ENCODE data around the gene SCN3B.

Gene SCN3B

DNA sequence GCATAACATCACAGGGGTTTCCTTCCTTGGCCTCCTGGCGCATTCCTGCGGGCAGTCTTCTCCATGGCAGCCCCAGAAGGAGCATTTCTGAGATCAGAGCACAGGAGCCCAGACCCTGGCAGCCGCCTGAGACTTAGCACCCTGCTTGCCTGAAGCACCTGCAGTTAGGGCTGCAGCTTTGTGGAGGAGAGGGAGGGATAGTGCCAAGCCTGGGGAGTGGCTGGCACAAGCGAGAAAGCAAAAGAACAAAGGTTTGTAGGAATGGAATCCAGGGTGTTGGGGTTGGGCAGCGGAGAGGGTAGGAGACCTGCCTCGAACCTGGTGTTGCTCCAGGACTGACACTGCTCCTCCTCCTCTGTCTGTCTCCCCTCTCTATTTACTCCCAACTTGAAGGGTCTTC, 66.9 kb downstream of the SCN3B start:
- TF ChIP-seq, protein P1, sequence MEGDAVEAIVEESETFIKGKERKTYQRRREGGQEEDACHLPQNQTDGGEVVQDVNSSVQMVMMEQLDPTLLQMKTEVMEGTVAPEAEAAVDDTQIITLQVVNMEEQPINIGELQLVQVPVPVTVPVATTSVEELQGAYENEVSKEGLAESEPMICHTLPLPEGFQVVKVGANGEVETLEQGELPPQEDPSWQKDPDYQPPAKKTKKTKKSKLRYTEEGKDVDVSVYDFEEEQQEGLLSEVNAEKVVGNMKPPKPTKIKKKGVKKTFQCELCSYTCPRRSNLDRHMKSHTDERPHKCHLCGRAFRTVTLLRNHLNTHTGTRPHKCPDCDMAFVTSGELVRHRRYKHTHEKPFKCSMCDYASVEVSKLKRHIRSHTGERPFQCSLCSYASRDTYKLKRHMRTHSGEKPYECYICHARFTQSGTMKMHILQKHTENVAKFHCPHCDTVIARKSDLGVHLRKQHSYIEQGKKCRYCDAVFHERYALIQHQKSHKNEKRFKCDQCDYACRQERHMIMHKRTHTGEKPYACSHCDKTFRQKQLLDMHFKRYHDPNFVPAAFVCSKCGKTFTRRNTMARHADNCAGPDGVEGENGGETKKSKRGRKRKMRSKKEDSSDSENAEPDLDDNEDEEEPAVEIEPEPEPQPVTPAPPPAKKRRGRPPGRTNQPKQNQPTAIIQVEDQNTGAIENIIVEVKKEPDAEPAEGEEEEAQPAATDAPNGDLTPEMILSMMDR (conservative IDR thresholded peaks at IDR 0.05; ENCODE audit: control insufficient read depth, insufficient read depth, low read depth, low read length): no peak
- no peak overlapping the region for H3K4me3 ChIP-seq (ENCODE audit: control insufficient read depth, low read depth, low read length)
- DNase-seq (ENCODE audit: low read depth): no peak

DNA sequence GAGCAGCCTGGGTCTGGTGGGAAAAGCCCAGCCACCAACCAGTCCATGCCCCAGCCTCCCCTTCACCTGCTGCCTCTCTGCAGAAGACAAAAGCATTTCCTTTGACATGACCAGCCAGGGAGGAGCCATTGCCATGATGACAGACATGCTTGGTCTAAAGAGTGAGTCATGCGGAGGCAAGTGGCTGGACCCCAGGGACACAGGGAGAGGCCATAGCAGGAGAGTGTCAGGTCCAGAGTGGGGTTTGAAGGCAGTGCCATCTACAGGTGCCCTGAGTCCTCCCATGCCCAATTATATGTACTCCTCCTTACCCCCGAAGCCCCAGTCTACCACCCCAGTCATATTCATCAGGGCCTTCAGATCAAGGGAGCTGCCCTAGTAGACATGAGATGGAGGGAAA, 67.4 kb downstream of the SCN3B start:
- peak; percentile 7 for DNase-seq (ENCODE audit: low read depth)
- no peak overlapping the region for H3K4me3 ChIP-seq (ENCODE audit: control insufficient read depth, low read depth, low read length)
- TF ChIP-seq, protein P1 (conservative IDR thresholded peaks at IDR 0.05; ENCODE audit: control insufficient read depth, insufficient read depth, low read depth, low read length): no peak

DNA sequence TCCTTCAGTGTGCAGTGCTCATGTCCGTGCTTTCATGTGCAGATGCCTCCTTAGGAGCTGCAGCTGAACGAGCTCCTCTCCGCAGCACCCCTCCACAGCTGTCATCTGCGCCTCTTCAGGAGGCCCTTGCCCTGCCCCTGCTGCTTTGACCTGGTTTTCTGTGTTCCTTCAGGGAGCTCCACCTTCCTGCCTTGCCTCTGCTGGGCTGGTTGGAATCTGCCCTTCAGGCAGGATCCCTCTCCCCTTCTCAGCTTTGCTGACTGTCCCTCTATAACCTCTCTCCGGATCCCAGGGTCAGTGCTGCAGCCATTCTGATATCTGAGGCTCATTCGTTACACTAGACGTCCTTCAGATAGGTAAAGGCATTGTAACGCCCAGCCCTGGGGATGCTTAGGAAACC, 67.9 kb downstream of the SCN3B start:
- no peak for DNase-seq (ENCODE audit: low read depth)
- no peak overlapping the region for H3K4me3 ChIP-seq (ENCODE audit: control insufficient read depth, low read depth, low read length)
- TF ChIP-seq, protein P1 (conservative IDR thresholded peaks at IDR 0.05; ENCODE audit: control insufficient read depth, insufficient read depth, low read depth, low read length): no peak

DNA sequence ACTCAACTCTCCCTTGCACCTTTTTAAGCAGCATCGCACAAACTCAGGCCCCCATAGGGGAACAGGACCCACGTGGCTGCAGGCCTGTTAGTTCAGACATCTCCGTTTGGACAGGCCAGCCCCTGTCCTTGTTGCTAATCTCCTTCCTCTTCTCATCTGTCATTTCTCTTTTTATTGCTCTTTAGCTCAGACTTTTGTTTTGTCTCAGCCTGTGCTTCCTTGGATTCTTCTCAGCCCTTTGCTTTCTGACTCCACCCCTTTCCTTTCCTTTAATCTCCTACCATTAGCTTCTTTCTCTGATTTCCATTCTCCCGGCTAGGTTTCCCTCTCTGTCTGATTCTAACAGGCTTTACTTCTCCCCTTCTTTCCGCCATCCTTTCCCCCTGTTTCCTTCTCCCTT, 68.7 kb downstream of the SCN3B start:
- no peak for DNase-seq (ENCODE audit: low read depth)
- H3K4me3 ChIP-seq (ENCODE audit: control insufficient read depth, low read depth, low read length): no peak overlapping the region
- TF ChIP-seq, protein P1 (conservative IDR thresholded peaks at IDR 0.05; ENCODE audit: control insufficient read depth, insufficient read depth, low read depth, low read length): no peak

DNA sequence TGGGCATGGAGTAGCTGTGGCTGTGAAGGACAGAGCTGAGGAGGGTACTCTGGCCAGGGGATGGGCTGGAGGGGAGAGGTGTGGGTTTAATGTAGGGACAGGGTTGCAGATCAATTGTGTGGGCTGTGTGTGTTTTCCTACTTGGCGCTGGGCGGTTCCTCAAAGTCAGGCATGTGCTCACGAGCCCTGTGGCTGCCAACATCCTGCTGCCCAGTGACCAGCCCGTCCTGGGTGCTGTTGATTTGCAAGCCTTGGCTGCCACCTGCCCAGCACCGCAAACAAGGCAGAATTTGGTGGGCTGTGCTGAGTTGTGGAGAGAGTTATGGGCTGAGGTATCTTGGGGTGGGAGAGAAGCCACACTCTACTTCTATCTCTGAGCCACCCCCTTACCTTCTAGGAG, 69.2 kb downstream of the SCN3B start:
- TF ChIP-seq, protein P1 (conservative IDR thresholded peaks at IDR 0.05; ENCODE audit: control insufficient read depth, insufficient read depth, low read depth, low read length): no peak
- no peak for DNase-seq (ENCODE audit: low read depth)
- H3K4me3 ChIP-seq (ENCODE audit: control insufficient read depth, low read depth, low read length): no peak overlapping the region

DNA sequence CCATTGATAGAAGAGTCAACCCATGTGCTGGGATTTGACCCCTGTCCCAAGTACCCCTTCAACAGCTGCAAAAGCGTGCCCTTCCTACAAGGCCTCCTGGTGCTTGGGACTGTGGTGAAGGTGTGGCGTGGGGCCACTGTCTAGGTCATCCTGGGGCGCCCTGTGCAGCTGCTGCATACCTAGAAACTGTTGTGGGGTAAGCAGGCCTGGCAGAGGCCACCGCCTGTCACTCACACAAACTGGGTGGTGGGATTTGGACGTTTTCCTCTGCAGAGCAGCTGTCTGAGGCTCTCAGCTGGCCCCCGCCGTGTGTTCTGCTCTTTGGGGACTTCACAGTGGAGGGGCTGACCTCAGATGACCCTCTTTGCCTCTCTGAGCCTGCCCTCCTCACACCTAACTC, 69.7 kb downstream of the SCN3B start:
- no peak overlapping the region for H3K4me3 ChIP-seq (ENCODE audit: control insufficient read depth, low read depth, low read length)
- TF ChIP-seq, protein P1 (conservative IDR thresholded peaks at IDR 0.05; ENCODE audit: control insufficient read depth, insufficient read depth, low read depth, low read length): no peak
- DNase-seq (ENCODE audit: low read depth): no peak

DNA sequence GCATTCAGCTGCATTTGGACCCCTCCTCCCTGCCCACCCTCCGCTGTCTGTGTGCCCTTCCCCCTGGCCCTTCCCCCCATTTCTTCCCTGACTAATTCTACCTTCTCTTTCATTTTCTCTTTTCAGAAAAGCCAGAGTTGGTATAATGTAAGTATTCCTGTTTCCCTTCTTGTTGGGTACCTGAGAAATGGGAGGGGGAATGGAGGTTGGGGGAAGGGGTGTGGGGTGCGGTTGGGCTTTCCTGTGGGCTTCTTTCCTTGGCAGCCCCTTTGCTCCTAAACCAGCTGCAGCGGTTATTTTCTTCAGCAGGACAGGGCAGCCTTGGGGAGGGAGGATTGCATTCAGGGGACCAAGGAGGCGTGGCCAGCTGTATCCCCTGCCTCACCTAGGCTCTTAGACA, 70.2 kb downstream of the SCN3B start:
- DNase-seq (ENCODE audit: low read depth): no peak
- H3K4me3 ChIP-seq (ENCODE audit: control insufficient read depth, low read depth, low read length): no peak overlapping the region
- TF ChIP-seq, protein P1 (conservative IDR thresholded peaks at IDR 0.05; ENCODE audit: control insufficient read depth, insufficient read depth, low read depth, low read length): no peak

All from fibroblast of mammary gland (primary cell).